HG02642 (cell line): ENCODE measurements around the gene GADD45G.
A peak's percentile ranks its signal among the peaks of the same experiment; 100 is the strongest.

Source experiments
- ATAC-seq: cut with Tn5 transposase; IDR thresholded peaks from one replicate; pipeline ENCODE4 v1.9.1; 2021; ENCODE audit warnings: mild to moderate bottlenecking; ENCODE audit not compliant: unreplicated experiment, poor library complexity

Gene GADD45G

DNA sequence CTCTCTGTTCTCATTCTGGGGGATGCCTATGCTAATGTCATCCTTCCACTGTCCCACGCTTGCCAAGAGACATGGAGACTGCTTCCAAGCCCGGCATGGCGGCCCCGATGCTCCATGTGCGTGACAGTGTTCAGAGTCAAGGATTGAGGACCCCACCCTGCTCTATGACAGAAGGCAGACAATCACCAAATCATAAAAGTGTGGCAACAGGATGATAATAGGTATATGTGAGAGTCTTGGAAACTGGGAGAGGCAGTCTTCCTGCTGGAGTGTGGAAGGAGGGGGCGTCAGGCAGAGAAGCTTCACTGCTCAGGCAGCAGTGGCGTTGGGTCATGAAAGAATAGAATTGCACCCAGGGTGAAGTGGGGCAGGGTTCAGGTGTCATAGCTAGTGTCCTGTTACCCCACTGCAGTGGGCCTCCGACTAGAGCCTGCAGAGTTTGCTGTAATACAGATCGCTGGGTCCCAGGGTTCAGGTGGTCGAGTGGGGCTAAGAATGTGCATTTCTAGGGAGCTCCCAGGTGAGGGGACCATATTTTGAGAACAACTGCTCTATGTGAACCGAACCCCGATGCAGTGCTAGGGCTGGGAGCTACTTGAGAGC is 12.5 kb upstream of the GADD45G start:
- no peak for ATAC-seq

DNA sequence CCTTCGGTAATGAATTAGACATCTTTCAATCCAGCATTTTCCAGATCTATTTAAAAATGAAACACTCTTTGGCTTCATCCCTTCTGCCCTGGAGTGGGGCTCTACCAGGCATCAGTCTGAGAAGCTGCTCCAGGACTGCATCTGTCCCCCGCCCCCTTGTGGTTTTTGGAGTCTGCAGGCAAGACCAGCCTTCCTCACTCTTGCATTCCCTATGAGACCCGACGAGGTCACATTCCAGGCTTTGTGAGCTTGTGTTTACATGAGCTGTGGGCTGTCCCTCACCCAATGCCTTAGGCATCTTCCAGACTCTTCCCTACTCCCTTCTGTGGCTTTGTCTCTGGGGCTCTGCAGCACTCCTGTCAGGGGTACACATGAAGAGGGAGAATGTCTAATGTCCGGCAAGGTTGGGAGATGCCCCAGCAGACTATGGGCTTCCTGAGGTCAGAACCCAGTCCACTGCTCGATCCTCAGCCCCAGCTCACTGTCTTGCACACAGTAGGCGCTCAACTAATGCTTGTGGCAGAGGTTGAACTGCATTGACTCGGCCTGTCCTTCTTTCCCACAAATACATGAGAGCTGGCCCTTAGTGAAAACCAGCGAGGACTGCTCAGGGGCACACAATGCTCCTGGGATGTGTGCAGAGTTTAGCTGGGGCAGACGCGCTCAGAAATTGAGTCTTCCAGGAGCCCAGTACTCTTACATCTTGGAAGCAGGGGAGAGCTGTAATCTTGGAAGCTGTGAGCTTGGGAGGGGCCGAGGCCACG is 11.7 kb upstream of the GADD45G start:
- ATAC-seq: no peak

DNA sequence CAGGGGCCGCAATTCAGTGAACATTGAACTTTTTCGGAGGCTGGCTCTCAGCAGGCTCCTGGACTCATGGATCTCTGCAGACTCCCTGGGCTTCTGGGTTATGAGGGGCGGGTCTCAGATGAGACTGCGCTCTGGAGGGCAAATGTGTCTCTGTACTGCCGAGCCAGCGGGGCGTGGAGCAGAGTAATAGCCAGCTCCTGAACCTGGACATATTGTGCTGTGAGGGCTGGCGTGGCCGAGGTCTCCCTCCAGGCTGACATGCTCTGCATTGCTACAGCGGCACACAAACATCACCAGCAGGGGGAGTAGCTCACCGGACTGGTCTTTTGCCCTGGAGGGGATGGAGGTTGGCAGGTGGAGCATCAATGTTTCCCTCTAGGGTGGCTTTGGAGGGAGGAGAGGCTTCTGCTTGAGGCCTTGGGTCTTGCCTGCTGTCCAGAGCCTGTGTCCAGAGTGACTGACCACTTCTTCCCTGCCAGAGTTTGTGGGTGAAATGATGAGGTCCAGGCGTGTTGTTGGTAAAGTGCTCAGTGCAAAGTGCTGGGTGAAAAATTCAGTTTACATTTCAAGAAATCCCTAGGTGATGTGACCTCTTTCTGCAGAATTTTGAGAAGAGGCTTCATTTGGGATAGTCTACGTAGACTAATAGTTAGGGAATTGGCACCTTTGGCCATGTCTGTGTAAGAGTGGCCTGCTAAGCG is 10.9 kb upstream of the GADD45G start:
- ATAC-seq: no peak

DNA sequence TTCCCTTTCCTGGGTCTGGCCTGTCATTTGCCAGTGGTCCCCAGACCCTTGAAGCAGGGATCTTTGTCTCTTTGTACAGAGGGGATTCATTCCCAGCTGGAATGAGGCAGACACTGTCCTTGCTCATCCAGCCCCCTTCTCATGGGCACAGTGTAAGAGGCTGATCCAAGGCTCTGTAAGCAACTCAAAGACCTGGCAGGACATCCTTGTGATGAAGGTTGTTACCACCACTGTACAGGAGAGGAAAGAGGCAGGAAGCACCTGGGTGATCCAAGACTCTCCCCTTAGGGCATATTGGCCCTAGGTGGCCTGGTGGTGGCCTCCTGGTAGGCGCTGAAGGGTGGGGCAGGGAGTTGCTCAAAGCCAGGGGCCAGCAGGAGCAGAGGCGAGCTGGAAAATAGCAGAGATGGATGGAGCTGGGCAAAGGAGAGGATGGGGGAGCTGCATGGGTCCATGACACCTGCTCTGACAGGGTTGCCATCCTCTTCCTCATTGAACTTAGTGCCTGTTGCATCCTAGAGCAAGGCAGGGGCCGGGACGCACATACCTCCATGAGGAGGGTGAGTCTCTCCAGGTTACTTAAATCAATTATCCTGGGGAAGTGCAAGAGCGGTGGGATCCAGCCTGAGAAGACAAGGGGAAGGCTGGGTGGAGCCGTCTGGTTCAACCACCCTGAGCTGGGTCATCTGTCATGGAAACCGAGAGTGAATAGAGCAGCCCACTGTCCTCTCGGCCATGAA is 9.8 kb upstream of the GADD45G start:
- no peak for ATAC-seq

DNA sequence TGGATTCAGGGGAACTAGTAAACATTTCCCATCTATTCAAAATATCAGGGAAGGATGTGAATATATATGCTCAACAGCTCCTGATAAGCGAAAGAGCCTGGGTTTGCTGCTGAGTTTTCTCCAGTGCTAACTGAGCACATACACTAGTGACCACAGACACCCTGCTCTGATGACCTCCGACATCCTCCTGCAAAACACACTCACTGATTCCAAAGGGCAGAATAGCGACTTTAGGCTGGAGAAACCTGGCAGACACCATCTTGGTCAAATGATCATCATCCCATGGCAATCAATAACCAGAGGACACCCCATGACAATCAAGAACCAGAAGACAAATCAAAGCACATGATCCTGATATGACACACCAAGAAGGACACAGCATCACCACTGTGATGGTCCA is 9.2 kb upstream of the GADD45G start:
- ATAC-seq: no peak

DNA sequence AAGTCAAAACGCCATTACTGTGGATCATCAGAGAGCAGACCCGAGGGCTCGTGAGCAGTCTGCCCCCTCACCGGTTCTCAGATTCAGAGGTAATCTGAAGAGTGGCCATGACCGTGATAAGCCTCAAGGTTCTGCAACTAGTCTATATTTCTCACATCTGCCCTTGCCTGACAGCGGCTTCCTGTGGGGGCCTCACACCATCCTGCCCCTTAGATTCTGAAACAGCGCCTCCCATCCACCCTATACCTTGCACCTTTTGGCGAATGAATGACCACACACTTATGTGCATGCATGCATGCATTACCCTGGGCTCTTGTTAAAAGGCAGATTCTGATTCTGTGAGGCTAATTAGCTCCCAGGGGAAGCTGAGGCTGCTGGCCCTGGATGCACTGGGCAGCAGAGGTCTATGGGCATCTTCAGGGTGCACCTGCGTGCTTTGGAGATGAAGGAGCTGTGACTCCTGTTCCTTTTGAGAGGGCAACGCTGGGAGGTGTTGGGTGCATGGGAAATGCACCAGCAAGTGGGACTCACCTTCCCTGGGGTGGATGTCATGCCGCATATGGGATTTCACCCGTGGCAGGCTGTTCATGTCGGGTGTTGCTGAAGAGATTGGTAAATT is 7.8 kb upstream of the GADD45G start:
- ATAC-seq: no peak

DNA sequence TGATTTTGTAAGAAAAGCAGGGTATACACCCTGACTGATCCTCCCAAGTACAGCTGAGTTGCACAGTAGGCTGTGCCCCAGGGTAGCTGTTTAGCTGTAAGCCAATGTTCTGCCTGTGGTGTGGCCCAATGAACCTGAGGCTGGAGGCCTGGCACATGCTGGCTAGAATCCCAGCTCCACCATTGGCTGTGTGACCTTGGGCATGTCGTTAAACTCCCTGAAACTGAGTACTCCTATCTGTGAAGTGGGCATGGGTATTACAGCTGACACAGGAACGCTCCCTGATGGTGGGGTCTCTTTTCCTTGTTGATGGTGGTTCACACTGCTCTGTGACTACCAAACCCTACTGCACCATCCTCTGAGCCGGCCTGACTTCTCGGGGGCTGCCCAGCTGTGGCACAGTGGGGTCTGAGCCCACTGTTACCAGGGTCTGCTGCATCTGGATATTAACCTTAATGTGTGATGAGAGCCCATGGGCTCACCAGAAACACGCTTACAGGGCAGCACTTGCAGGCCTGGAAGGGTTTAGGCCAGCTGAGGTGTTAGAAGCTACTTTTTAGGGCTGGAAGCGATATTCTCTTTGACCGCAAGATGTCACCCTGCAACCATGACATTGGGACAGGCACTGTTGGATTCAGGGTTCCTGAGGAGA is 7.0 kb upstream of the GADD45G start:
- ATAC-seq: no peak

DNA sequence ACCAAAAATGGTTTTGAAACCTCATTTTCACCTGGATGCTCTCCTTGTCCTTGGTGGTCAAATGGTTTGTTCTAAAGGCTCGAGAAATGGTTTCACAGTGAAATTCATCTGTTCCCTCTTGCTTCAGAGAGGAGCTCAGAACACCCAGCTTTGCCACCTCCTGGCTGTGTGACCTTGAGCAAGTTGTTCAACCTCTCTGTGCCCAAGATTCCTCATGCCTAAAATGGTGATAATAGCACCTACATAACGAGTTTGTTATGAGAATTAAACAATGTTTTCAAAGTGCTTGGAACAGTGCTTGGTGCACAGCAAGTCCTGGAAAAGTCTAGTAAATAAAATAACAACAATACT is 6.5 kb upstream of the GADD45G start:
- ATAC-seq: no peak

DNA sequence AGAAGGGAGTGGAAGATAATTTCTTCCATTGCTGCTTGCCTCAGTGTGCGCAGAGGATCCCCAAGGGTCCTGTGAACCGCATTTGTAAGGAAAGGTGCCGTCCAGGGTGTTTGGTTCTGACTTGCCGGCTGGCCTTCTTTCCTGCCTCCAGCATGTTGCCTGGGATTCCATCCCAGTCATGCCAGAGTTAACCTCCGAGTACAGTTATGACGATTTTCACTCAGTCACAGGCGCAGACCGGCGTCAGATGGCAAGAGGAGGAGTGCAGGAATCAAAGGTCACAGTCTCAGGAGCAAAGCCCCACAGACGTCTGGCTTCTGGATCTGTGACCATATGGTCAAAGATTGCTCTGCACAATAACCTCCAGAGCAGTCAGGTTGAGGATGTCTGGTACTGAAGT is 5.9 kb upstream of the GADD45G start:
- ATAC-seq: no peak

DNA sequence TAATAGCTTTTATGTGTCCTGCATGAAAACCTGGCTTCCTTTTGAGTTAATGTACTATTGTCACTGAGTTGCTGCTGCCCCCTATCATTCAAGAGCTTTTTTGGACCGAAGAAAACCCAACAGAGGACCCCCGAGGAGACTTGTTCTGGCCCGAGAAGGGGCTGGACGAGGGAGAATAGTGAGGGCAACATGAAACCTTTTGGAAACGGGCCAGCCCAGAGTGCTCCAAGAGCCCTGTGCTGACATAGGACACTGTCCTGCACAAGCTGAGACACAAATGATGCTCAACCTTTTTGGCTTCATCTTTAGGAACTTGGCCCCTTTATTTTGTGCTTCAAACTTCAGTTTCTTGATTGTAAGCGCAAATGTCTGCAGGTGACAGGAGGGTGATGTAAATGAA is 4.0 kb upstream of the GADD45G start:
- ATAC-seq: no peak

DNA sequence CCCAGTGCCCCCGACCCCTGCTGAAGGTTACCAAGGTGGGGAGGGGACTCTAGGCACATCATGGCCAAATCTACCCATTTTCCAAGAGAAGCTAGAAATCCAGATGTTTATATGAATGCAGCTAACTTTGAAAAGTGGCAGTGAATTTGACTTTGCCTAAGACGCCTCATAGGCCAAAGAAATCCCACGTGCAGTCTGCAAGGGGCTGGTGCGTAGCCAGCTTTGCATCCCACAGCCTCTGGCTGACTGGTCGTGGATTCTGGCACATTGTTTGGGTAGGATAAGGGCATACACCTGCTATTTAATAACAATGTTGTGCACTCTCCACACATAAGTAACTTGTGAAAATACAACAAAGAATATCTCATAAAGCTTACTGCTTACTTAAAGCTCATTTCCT is 3.5 kb upstream of the GADD45G start:
- ATAC-seq: no peak

DNA sequence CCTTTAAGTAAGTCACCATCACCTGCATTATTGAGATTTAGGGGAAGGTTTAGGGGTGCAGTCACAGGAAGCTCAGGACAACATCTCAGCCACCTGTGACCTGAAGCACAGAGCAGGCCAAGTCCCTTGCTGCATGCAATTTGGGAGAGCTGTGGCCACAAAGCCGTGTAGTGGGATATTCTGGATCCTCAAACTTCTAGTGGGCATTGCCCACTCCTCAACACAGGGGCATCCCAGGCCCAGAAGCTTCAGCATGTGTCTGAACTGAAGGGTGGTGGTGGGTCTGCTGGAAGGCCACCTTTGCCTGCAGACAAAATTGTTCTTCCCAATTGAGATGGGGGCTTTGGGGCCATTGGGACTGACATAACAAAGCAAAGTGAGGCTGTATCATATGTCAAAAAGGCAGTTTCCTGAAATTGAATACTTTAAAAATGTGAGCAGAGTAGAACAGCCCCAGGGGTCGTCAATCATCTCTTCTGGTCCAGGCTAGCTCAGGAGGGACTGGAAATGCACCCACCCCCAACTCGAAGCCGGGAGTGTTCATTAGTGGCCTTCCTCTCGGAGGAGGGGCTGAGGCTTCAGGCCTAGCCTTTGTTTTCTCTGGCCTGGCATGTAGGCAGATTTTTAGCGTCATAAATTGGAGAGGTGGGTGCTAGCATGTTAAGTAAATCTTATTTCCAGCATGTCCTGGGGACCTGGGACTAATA is 2.8 kb upstream of the GADD45G start:
- no peak for ATAC-seq

DNA sequence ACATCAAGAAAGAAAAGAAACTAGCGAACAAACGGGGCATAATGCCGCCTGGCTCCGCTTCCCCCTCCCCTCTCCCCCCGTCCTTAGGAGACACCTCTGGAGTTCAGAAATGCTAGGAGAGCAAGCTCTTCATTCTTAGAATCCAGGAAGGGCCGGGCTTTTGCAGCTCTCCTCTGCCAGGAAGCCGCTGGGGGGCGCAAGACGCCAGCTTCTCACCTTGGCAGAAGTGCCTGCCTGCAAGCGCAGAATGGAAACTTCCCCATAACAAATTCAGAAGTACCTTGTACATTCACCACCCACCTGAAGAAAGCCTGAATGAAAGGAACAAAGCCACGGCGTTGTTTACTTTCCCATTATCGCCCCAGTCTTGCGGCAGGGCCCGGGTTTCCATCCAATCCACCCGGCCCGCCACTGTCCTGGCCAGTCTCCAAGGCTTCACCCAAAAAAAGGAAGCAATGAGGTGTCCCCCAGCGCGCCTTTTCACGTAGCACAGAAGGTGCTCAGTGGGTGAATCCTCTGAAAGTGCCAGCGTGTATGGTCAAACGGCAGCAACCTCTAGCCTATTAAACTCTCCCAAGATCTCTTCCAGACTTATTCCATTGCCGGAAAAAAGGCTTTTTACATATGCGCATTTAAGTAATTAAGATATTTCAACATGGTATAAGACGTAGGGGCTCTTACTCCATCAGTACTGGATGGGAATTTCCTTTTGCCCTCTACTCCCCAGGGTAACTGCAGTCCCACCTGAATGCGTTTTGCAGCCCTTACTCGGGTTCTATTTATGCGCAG is 1.6 kb upstream of the GADD45G start:
- no peak for ATAC-seq

DNA sequence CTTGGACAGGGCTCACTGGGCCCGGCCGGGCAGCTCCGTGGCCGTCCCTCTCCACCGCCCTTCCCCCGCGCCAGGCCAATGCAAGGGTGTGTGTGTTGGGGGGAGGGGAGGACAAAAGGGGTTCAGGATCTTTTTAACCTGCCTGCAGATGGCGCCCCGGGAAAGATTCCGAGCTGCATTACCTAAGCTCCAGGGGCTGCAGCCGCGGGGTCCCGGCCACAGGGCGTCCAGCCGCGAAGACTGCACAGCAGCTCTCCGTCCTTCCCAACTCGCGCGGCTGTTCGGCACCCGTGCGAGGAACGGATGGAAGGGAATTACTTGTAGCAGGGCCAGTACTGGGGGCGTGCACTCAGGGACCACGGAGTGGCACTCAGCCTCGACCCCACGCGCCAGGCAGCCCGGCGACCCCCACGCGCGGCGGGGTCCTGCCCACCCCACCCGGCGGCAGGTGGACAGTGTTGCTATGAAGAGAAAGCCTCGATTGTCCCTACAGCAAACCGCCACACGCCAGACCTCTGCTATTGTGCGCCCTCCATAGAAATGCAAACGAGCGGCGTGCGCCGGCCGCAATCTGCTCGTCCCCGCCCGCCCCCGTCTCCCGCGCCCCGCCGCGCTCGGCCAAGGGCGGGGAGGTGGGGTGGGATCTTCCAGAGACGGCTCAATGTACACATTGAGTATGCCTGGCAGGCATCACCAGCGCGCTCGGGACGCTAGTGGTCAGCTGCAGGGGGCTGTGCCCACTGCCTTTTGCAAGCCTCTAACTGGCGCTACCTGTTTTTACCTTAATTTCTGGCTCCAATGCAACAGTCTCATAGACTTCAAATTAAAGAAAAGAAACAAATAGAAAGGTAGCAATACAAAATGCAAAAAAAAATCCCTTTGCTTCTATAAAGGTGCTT is 796 bp upstream of the GADD45G start:
- ATAC-seq: no peak

DNA sequence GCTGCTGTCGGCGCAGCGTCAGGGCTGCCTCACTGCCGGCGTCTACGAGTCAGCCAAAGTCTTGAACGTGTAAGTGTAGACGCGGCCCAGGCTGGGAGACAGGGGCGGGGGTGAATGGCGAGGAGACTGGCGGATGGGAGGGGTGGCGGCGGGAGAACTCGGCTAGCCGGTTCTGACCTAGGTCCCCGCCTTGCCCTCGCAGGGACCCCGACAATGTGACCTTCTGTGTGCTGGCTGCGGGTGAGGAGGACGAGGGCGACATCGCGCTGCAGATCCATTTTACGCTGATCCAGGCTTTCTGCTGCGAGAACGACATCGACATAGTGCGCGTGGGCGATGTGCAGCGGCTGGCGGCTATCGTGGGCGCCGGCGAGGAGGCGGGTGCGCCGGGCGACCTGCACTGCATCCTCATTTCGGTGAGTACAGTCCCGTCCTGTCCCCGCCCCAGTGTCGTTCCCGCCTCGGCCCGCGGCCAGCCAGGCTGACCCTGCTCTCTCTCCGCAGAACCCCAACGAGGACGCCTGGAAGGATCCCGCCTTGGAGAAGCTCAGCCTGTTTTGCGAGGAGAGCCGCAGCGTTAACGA is 745 bp downstream of the GADD45G start:
- peak; percentile 26 for ATAC-seq

DNA sequence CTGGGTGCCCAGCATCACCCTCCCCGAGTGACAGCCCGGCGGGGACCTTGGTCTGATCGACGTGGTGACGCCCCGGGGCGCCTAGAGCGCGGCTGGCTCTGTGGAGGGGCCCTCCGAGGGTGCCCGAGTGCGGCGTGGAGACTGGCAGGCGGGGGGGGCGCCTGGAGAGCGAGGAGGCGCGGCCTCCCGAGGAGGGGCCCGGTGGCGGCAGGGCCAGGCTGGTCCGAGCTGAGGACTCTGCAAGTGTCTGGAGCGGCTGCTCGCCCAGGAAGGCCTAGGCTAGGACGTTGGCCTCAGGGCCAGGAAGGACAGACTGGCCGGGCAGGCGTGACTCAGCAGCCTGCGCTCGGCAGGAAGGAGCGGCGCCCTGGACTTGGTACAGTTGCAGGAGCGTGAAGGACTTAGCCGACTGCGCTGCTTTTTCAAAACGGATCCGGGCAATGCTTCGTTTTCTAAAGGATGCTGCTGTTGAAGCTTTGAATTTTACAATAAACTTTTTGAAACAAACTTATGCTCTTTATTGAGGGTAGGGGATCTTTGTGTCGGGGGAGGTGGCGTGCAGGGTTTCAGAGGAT is 1.3 kb downstream of the GADD45G start:
- ATAC-seq: peak; percentile 16
